Esophagus muscularis mucosa (tissue), 4 donors: ENCODE data around the gene MADCAM1. TPM values are rescaled to one million over a fixed set of nuclear protein-coding genes. Genes with fewer than 3 reads are reported as not detected.

ENCODE experiments used
- DNase-seq: peaks from one replicate; pipeline ENCODE4 v3.0.0-alpha.2; 2017; ENCODE audit errors: extremely low spot score
- H3K27ac ChIP-seq, 4 donors: fragments of 200-600 bp; sonication (generic); replicated peaks in 1 of 4; 1 replicate in 3 of 4; 2 replicates in 1 of 4; pipeline ENCODE4 v1.5.1; 2016 to 2019; ENCODE audit warnings: mild to moderate bottlenecking in 1 of 4
- H3K27me3 ChIP-seq, 4 donors: fragments of 200-600 bp; sonication (generic); one replicate each; pipeline versions ENCODE4 v1.5.1 to v1.6.0; 2016 to 2019
- H3K36me3 ChIP-seq, 4 donors: fragments of 200-600 bp; sonication (generic); one replicate each; pipeline ENCODE4 v1.5.1; 2016 to 2019
- H3K4me1 ChIP-seq, 4 donors: fragments of 200-600 bp; sonication (generic); one replicate each; pipeline ENCODE4 v1.5.1; 2016 to 2019
- H3K4me3 ChIP-seq, 4 donors: fragments of 200-600 bp; sonication (generic); 1 replicate in 2 of 4; 2 replicates in 2 of 4; pipeline ENCODE4 v1.5.1; 2016 to 2019; ENCODE audit warnings: mild to moderate bottlenecking in 4 of 4, moderate library complexity in 1 of 4
- H3K9me3 ChIP-seq, 4 donors: fragments of 200-600 bp; sonication (generic); 1 replicate in 3 of 4; 2 replicates in 1 of 4; pipeline ENCODE4 v1.5.1; 2016 to 2019
- CTCF ChIP-seq, 3 experiments: fragments of 200-600 bp in 2 of 3; fragments of 450-650 bp in 1 of 3; sonication (generic) in 2 of 3; IDR thresholded peaks; one replicate each; pipeline ENCODE4 v1.5.1; 2017 to 2019; ENCODE audit warnings: antibody characterized with exemption in 3 of 3, mild to moderate bottlenecking in 2 of 3, moderate library complexity in 1 of 3
- EP300 ChIP-seq: sonication (generic); formaldehyde crosslinking; IDR thresholded peaks from one replicate; pipeline ENCODE4 v1.6.1; 2017; ENCODE audit warnings: antibody characterized with exemption
- POLR2A ChIP-seq: fragments of 450-650 bp; IDR thresholded peaks from one replicate; pipeline ENCODE4 v1.6.1; 2017; ENCODE audit warnings: antibody characterized with exemption, moderate library complexity, mild to moderate bottlenecking, low read depth
- POLR2AphosphoS5 ChIP-seq, 2 donors: sonication (generic); formaldehyde crosslinking; IDR thresholded peaks; one replicate each; pipeline ENCODE4 v1.6.1; 2017; ENCODE audit warnings: antibody characterized with exemption in 2 of 2
- WGBS: methylation state at CpG from one replicate; pipeline ENCODE4 v1.1.5; 2018; 5-methylcytosine and 5-hydroxymethylcytosine counted together
- intact Hi-C: fragments of 100-400 bp; cut with DNase I; formaldehyde crosslinking; loops from one replicate; pipeline ENCODE4 v1.15.1; 2023
- total RNA-seq, 4 donors: library from RNA; depleted of rRNA; stranded (reverse); fragments of >200 nt; gene quantifications; one replicate each; pipeline versions ENCODE4 v1.1.0 to v1.2.1, GENCODE V29; 2016

Gene MADCAM1
- total RNA-seq, 4 donors from 2014 or later: 0.17 to 0.42 TPM; not detected in 2

- DNase-seq: no peak
- H3K27ac ChIP-seq: no peak overlapping the region
- H3K36me3 ChIP-seq: no peaks in the 10 kb centered on the region
- no peak for TF ChIP-seq CTCF (IDR thresholded peaks at IDR 0.05)
- TF ChIP-seq EP300: no peak
- TF ChIP-seq POLR2A: no peak
- TF ChIP-seq POLR2AphosphoS5 (IDR thresholded peaks at IDR 0.05): no peak
- H3K27me3 ChIP-seq: peaks cover 3 to 63% (median 37%) of the 10 kb centered on the region in 4 donors
- peaks cover 8 to 31% (median 23%) of the 10 kb centered on the region in 4 donors for H3K4me1 ChIP-seq
- 6% methylated on average over 16 of the region's 36 CpGs for WGBS
- no peaks in the 10 kb centered on the region for H3K9me3 ChIP-seq
- peak overlapping the region; percentile 13 to 39 (median 24) for H3K4me3 ChIP-seq
- intact Hi-C loops: no loop called here
These were observed 1.2 kb downstream of the MADCAM1 start for GRCh38 chr19:497491-497868.

- no peak for DNase-seq
- intact Hi-C loops: no loop called here
- Histone ChIP-seq H3K36me3 (no peaks in the 10 kb centered on the region), H3K4me1 (peaks cover 8 to 31% (median 23%) of the 10 kb centered on the region in 4 donors), H3K4me3 (peak overlapping the region; percentile 13 to 39 (median 24)), H3K27me3 (peaks cover 3 to 63% (median 37%) of the 10 kb centered on the region in 4 donors), H3K27ac (no peak overlapping the region), H3K9me3 (no peaks in the 10 kb centered on the region)
- no peak for TF ChIP-seq EP300
- no peak for TF ChIP-seq POLR2AphosphoS5 (IDR thresholded peaks at IDR 0.05)
- no peak for TF ChIP-seq CTCF (IDR thresholded peaks at IDR 0.05)
- TF ChIP-seq POLR2A: no peak
- WGBS: 16% methylated on average over 9 of the region's 50 CpGs
These were observed 1.7 kb downstream of the MADCAM1 start for GRCh38 chr19:497869-498510.

- intact Hi-C loops: no loop called here
- no peak overlapping the region for H3K27ac ChIP-seq
- no peaks in the 10 kb centered on the region for H3K9me3 ChIP-seq
- peaks cover 8 to 31% (median 23%) of the 10 kb centered on the region in 4 donors for H3K4me1 ChIP-seq
- DNase-seq: no peak
- H3K36me3 ChIP-seq: no peaks in the 10 kb centered on the region
- TF ChIP-seq EP300 (no peak), POLR2AphosphoS5 (IDR thresholded peaks at IDR 0.05) (no peak), POLR2A (no peak), CTCF (IDR thresholded peaks at IDR 0.05) (no peak)
- peaks cover 3 to 63% (median 37%) of the 10 kb centered on the region in 4 donors for H3K27me3 ChIP-seq
- H3K4me3 ChIP-seq: no peak overlapping the region
- 5% methylated on average over 4 of the region's 26 CpGs for WGBS
These were observed 2.2 kb downstream of the MADCAM1 start for GRCh38 chr19:498511-498891.

- Histone ChIP-seq H3K27ac (no peak overlapping the region), H3K36me3 (no peaks in the 10 kb centered on the region), H3K9me3 (no peaks in the 10 kb centered on the region), H3K4me3 (no peak overlapping the region), H3K27me3 (peaks cover 3 to 63% (median 37%) of the 10 kb centered on the region in 4 donors), H3K4me1 (peaks cover 8 to 31% (median 23%) of the 10 kb centered on the region in 4 donors)
- TF ChIP-seq POLR2A (no peak), POLR2AphosphoS5 (IDR thresholded peaks at IDR 0.05) (no peak), EP300 (no peak), CTCF (IDR thresholded peaks at IDR 0.05) (no peak)
- intact Hi-C loops: no loop called here
- DNase-seq: no peak
- 74% methylated on average over 30 of the region's 31 CpGs for WGBS
These were observed 2.8 kb downstream of the MADCAM1 start for GRCh38 chr19:498977-499623.
